Islet precursor cell (in vitro differentiated cells): ENCODE data around the gene ARL15.
"Not testable (repeated sequence)": the region's sequence is repeated elsewhere in the genome, so short reads cannot be mapped to it uniquely, and the experiment has no call there.

Experiments
- DNase-seq: peaks from one replicate; pipeline ENCODE4 v3.0.0-alpha.2; 2018

The ARL15 gene

DNA sequence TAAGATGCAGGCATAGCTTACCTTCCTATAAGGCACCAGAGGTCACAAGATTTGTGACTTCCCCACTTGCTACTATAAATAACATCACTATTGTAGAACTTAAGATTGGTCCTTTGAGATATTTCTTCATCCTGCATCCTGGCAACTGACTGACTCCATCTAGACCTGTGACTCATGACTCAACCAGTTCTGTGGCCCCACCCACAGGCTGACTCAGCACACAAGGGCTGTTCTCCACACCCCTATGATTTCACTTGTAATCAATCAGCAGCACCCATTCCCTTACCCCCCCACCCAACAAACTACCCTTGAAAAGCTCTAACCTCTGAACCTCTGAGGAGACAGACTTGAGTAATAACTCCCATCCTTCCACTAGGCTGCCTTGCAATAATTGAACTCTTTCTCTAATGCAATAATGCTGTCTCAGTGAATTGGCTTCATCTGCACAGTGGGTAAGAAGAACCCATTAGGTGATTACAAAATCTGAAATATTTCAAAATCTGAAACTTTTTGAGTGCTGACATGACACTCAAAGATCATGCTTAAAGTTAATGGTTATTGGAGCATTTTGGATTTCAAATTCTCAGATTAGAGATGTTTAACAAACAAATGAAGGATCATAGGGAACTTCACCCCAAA is 296.7 kb downstream of the ARL15 start:
- no peak for DNase-seq

GRCh38 chr5:54009828-54010227 is 300.5 kb downstream of the ARL15 start:
- no peak for DNase-seq

- DNase-seq, result no peak
Observed at GRCh38 chr5:54009357-54009756, 301.0 kb downstream of the ARL15 start.

DNA sequence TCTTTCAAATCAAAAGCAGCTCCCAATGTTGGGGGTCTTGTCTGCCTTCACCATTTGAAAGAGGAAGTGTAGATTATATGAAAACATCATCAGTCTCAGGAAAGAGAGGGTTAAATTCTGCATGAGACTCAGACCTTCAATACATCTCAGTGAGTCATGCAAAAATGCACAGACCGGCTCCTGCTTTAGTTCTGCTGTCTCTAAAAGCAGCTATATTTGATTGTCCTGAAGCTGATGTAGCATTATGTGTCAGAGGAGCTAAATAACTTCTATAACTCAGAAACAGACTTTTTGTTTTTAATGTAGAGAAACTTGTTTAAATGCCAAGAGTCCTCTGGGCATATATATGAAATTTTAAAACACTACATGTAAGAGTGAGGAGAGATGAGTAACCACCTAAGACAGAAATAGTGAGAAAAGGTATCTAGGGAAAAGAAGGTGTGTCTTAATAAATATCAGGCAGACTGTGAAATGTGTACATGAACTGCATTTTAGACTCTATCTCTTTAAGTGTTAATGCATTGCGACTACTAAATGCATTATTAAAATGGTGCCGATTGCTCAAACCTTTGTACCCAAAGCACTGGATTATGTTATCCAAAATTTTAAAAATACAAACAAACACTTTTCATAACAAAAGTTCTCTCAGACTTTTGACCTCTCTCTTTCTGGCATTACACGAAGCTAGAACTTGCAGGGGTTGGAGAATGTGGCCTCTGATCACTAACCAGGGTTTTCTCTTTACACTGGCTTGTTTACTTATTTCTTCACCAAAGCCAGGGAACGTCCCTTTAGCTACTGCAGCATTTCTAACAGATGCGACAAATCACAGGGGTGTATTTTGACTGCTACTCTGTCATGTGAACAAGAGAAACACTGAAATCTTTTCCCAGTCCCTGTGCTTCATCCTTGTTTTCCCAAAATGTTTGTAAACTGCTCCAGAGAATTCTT is 302.3 kb downstream of the ARL15 start:
- no peak for DNase-seq

DNA sequence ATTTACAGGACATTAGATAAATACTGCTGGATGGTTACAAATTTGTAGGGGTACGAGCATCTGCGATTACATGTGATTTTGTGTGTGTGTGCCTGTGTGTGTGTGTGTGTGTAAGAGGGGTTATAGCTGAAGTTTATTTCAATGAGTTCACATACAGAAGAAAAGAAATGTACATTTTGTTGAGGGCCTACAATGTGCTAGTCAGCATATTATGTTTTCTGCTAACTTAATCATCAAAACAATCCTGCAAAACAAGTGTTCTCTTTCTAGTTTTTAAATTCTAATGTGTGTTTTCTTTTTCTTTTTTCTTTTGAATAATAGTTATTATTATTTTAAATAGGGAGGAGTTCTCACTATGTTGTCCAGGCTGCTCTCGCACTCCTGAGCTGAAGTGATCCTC is 305.7 kb downstream of the ARL15 start:
- DNase-seq, result no peak

DNA sequence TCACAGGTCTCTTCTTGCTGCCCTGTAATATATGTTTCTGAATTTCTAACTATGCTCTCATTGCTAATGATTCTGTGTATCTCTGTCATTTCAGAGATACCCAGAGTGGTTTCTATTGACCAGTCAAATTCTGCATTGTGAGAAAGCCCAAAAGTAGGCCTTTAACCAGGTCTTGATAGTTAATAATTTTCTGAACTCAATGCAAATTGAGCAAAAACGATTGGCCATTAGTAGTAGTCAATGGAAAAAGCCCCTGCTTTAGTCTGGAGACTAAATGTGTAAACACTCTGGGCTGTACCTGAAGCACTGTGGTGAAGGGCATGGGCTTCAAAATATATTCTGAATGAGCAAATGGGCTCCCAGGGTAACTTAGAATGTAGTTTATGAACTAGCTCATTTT is 307.6 kb downstream of the ARL15 start:
- DNase-seq, result no peak

- no peak for DNase-seq
Observed at GRCh38 chr5:54001976-54002775, 308.2 kb downstream of the ARL15 start.

DNA sequence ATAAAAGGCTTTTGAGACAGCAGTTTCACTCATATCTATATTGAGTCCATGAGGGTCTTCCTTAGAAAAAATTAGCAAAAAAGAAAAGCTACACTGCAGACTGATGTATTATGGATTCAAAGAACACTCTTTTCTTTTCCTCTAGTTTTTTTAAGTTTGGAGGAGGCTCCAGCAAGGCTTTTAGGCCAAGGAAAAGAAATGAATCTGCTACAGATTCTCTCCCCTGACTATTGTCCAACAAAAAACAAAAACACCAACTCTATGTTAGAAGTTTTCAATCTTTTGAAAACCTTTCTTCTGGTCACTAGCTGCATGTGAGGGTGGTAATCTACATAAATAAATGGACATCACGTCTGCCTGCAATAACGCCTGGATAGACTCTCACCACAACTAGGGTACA is 310.4 kb downstream of the ARL15 start:
- DNase-seq, result no peak

DNA sequence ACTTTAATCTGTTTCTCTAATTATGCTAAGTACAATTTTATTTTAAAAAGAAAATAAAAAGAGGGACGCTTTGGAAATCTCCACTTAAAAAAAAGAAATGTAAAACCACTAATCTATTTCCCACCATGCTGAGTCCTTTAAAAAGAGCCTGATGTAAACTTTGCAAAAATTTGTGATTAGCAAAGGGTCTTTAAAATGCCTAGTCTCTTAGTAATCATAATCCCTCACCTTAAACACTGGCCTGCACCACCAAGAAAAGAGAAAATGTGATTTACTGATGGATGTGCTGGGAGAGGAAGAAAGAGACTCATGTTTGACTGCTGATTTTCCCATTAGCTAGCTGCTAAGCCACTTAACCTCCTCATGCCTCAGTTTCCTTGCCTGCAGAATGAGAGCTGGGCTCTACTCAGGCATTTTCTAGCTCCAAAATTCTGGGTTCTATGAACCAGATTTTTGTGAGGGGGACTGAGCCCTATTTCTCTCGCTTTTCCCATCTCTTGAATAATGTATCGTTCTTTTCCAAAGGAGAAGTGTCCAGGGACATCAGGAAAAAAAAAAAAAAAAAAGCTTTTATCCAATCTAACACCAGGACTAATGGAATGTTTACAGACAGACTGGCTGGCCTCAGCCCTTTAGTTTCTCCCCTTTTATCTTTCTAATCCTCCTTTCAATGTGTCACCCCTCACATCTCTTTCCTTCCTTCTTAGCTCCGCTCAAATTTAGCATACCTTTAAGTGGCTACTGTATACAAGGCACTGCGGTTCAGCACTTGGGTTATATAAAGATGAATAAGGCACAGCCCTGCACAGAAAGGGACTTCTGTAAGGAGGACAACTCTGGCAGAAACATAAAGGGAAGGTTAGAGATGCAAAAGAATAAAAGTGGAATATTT is 312.4 kb downstream of the ARL15 start:
- DNase-seq, result no peak

- no peak for DNase-seq
Observed at GRCh38 chr5:53996008-53996407, 314.4 kb downstream of the ARL15 start.

DNA sequence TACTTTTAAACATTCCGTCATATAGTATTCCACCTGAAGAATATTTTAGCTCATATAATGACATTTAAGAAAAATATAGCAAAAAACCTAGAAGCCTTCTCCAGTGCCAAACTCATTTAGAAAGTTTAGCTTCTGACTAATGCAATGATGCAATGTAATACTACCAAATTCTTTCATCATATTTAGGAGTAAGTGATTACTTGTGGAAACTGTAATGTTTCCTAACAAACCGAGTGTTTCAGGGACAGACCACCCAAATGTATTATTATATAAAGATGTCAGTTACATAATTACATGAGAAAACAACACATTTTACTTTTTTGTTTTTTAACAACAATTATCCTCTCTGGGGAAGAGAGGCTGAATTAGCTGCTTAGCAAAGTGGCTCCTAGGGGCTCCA is 316.2 kb downstream of the ARL15 start:
- DNase-seq, result no peak

- no peak for DNase-seq
Observed at GRCh38 chr5:53991942-53992341, 318.4 kb downstream of the ARL15 start.

DNA sequence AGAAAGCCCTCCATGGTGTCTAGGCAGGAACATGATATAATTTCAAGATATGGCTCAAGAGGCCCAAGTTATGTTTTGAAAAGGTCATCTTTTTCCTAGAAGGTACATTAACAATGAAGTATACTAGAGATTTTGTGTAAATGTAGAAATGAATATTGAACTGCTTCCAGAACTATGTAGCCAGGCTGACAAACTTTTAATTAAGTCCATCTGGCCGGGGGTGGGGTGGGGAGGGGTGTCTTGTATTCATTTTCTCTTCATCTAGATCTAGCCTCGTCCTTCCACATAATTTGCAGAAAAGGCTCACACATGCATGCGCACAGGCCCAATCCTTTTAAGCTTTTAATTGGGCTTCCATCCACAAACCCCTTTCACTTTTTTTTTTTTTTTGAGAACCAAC is 323.3 kb downstream of the ARL15 start:
- no peak for DNase-seq

DNA sequence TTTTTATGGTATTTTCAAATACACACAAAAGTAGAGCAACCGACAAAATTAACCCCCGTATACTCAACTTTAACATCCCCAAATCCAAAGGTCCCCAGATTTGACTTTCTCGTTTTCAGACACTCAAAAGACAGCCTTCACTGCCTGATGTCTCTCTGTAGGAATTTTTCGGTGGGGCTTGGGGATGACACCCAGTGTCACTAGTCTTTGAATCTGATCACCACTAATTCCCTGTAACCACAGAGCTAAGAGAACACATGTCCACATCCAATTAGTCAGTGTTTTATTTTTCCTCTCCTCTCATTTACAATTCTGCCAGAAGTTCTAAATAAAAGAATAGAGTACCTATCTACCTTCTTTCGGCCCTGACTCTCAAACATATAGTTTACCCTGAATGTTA is 324.6 kb downstream of the ARL15 start:
- DNase-seq, result no peak

GRCh38 chr5:53984971-53985370 is 325.4 kb downstream of the ARL15 start:
- no peak for DNase-seq

DNA sequence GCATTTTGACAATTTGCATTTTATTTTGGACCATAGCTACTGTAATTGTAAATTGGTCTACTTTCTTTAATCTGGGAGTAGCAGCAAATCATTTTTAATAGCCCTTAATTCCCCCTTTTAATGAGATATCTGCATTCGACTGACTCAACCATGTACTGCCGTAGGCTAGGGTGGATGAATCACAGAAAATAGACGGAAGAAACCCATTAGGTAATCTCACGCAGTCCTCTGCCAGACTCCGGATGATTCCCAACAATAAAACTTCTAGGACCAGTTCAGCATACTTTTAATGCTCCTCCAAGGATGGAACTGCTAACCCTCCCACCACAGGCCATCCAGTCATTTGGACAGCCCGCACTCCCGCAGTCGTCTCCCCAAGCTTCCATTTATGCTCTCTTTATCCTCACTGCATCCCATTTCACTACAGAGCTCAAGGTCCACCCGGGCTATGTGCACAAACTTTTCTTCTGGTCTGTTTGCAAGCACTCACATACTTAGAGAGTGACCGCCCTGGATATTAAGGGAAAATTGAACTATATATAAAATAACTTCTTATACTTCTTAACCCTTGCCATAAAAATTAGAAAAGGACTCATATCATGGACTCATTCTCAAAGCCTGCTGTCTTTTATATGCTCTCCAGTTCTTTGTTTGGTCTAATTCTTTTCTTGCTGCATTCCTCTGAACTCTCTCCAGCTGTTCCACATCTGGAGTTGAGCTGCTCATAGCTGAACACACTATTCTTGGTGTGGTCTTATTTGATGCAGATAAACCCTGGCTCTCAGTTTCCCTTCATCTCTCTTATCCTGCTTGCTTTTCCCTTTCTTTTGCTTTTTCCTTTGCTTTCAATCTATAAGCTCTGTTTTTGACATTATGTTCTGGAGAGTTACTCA is 326.6 kb downstream of the ARL15 start:
- no peak for DNase-seq

GRCh38 chr5:53982319-53982718 is 328.1 kb downstream of the ARL15 start:
- DNase-seq, result not testable (repeated sequence)

DNA sequence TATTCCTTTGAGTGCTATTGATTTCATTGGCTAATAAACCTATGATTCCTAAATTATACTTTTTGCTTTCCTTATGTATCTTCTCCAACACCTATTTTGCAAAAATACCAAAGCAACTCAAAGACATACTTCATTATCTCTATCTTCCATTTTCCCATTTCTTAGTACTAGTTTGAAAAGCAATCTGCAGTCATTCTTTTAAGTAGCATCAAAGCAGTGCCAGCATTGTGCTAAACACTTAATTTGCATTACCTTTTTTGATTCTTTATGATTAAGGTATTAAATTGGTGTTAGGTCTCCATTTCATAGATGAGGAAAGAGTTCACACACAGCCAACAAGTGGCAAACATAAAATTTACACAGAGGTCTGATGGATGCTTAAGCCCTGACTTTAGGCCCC is 330.3 kb downstream of the ARL15 start:
- no peak for DNase-seq

DNA sequence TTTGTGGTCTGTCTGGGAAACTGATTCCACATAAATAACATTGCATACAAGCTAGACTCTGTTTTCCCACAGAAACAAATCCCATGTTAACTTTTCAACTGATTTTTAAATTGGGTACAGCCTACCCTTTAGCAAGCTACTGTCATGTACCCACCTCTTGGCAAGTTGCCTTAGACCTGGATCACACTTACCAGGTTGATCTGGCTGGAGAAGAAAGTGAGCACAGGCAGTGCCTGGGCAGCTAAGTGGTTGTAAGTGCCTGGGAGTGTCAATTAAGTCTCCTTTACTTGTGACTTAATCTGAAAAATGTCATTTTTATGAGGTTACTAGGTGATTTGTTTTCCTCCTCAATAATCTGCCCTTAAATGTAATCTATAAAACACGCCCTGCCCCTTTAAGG is 336.4 kb downstream of the ARL15 start:
- DNase-seq, result no peak

GRCh38 chr5:53972314-53972713 is 338.1 kb downstream of the ARL15 start:
- no peak for DNase-seq

DNA sequence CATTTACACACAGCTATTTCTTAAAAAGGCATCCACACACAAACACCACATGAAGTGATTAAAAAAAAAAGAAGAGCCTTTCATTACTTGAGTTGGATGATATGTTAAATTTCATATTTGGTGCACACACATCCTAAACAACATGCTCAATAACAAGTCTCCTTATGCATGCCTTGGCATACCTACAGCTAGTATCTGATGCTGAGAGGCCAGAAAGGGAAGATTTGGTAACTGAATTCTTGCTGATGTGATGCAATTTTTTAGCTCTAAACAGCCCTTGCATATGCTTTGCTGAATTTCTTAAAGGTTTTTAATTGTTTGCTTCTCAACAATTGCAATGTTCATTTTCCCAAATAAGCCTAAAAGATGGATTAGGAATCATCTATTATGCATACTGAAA is 338.8 kb downstream of the ARL15 start:
- no peak for DNase-seq
